ENCODE measurements around the gene RDH13.

- no peak for TF ChIP-seq POLR2A (IDR thresholded peaks at IDR 0.05; ENCODE audit: borderline replicate concordance, extremely low read depth, insufficient read depth, insufficient read length)
- TF ChIP-seq ATF3 (IDR thresholded peaks at IDR 0.05) = no peak
- no peak for TF ChIP-seq CTCF (IDR thresholded peaks at IDR 0.05 in 2 of 3, conservative IDR thresholded peaks at IDR 0.05 in 1 of 3; ENCODE audit: borderline replicate concordance in 1 of 3, insufficient read depth in 1 of 3, low read depth in 2 of 3, low read length in 2 of 3)
- TF ChIP-seq, protein P1, sequence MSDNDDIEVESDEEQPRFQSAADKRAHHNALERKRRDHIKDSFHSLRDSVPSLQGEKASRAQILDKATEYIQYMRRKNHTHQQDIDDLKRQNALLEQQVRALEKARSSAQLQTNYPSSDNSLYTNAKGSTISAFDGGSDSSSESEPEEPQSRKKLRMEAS (IDR thresholded peaks at IDR 0.05) = no peak
- no peak for TF ChIP-seq ZNF274 (IDR thresholded peaks at IDR 0.05; ENCODE audit: low read depth, low read length)
- TF ChIP-seq JUND (IDR thresholded peaks at IDR 0.05) = no peak
- TF ChIP-seq TCF7L2 (IDR thresholded peaks at IDR 0.05; ENCODE audit: borderline replicate concordance, extremely low read depth, insufficient read depth, insufficient read length) = no peak
- TF ChIP-seq SP1 (IDR thresholded peaks at IDR 0.05; ENCODE audit: low read depth) = no peak
- TF ChIP-seq, protein P2, sequence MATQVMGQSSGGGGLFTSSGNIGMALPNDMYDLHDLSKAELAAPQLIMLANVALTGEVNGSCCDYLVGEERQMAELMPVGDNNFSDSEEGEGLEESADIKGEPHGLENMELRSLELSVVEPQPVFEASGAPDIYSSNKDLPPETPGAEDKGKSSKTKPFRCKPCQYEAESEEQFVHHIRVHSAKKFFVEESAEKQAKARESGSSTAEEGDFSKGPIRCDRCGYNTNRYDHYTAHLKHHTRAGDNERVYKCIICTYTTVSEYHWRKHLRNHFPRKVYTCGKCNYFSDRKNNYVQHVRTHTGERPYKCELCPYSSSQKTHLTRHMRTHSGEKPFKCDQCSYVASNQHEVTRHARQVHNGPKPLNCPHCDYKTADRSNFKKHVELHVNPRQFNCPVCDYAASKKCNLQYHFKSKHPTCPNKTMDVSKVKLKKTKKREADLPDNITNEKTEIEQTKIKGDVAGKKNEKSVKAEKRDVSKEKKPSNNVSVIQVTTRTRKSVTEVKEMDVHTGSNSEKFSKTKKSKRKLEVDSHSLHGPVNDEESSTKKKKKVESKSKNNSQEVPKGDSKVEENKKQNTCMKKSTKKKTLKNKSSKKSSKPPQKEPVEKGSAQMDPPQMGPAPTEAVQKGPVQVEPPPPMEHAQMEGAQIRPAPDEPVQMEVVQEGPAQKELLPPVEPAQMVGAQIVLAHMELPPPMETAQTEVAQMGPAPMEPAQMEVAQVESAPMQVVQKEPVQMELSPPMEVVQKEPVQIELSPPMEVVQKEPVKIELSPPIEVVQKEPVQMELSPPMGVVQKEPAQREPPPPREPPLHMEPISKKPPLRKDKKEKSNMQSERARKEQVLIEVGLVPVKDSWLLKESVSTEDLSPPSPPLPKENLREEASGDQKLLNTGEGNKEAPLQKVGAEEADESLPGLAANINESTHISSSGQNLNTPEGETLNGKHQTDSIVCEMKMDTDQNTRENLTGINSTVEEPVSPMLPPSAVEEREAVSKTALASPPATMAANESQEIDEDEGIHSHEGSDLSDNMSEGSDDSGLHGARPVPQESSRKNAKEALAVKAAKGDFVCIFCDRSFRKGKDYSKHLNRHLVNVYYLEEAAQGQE (IDR thresholded peaks at IDR 0.05; ENCODE audit: low read depth) = no peak
- TF ChIP-seq EZH2 (IDR thresholded peaks at IDR 0.05) = no peak
- TF ChIP-seq EZH2phosphoT487 (IDR thresholded peaks at IDR 0.05; ENCODE audit: borderline replicate concordance) = no peak
- no peak for TF ChIP-seq ZFX (IDR thresholded peaks at IDR 0.05)
- no peak for TF ChIP-seq CEBPB (IDR thresholded peaks at IDR 0.05; ENCODE audit: low read depth)
Measured at GRCh38 chr19:55013596-55013995, 49.4 kb downstream of the RDH13 start.

Measured in HCT116 (cell line).